ENCODE measurements around the gene TIPRL. TPM values are rescaled to one million over a fixed set of nuclear protein-coding genes. Genes with fewer than 3 reads are reported as not detected.
A peak's percentile ranks its signal among the peaks of the same experiment; 100 is the strongest.

The TIPRL gene
- total and polyA plus RNA-seq, 8 donors: 6.8 to 17.3 (median 13.4) TPM

DNA sequence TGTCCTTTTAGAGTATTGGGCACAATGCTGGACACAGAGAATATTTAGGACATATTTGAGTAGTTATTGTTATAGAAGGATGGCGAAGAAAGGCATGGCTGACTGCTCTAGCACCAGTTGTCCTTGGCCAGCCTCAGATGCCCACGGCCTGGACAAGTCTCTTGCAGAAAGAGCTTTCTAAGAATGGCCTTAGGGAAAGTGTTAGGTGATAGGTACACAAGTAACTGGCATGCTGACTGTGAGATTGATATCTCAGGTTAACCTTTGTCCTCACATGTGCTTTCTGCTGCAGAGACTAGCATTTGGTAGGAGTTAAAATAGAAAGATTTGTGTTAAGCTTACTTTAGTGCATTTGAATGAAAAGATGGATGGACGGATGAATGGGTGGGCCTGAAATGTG lies 57.2 kb downstream of the TIPRL start:
- Histone ChIP-seq H3K36me3 (peaks cover 0 to 37% (median 14%) of the 10 kb centered on the region in 3 donors), H3K27ac (peak overlapping the region in 1 of 4 donors; percentile 34), H3K4me3 (no peak overlapping the region), H3K4me1 (peaks cover 6 to 9% (median 7%) of the 10 kb centered on the region in 3 donors), H3K27me3 (no peaks in the 10 kb centered on the region), H3K9me3 (no peaks in the 10 kb centered on the region)
- intact Hi-C loops (cut with DNase I): no loop called here
- 63 to 70% methylated on average over 3 of the region's 3 CpGs for WGBS, 2 donors
- no peak for FAIRE-seq
- no peak for DNase-seq
- TF ChIP-seq, protein P1, sequence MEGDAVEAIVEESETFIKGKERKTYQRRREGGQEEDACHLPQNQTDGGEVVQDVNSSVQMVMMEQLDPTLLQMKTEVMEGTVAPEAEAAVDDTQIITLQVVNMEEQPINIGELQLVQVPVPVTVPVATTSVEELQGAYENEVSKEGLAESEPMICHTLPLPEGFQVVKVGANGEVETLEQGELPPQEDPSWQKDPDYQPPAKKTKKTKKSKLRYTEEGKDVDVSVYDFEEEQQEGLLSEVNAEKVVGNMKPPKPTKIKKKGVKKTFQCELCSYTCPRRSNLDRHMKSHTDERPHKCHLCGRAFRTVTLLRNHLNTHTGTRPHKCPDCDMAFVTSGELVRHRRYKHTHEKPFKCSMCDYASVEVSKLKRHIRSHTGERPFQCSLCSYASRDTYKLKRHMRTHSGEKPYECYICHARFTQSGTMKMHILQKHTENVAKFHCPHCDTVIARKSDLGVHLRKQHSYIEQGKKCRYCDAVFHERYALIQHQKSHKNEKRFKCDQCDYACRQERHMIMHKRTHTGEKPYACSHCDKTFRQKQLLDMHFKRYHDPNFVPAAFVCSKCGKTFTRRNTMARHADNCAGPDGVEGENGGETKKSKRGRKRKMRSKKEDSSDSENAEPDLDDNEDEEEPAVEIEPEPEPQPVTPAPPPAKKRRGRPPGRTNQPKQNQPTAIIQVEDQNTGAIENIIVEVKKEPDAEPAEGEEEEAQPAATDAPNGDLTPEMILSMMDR (IDR thresholded peaks at IDR 0.05): no peak
- ATAC-seq: peak; percentile 13 to 68 (median 46)

DNA sequence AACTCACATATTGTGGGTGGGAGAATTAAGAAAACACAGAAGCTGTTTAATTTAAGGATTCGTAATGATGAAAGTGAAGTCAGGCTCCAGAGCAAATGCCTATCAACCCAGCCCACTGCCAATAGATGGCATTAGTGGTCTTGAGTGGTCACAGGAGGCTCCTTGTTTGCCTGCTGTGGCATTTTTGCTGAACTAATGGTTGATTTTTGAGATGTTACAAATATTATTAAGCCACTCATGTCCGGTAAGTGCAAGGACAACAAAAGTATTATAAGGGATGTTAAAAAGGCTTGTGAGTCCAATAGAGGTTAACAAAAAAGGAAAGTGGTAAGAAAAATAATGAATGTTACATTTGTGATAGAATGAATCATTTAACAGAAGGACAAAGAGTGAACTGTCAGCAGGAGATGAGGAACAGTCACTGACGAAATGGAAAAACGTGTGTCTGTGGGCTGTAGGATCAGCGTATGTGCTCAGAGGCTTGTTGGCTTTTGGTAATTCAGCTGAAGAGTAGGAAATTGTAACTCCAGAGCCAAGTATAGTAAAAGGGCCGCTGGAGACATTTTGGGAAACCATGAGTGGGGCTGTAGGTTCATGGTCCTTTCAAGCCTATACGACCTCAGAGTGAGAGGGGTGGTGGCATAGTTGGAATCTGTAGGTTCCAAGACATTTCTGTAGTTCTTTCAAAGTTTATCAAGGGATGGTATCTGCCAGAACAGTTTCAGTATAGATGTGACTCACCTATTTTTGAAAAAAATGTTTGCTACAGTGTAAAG lies 58.3 kb downstream of the TIPRL start:
- TF ChIP-seq, protein P1 (IDR thresholded peaks at IDR 0.05): no peak
- Histone ChIP-seq H3K4me1 (peaks cover 6 to 9% (median 7%) of the 10 kb centered on the region in 3 donors), H3K9me3 (no peaks in the 10 kb centered on the region), H3K27me3 (no peaks in the 10 kb centered on the region), H3K27ac (no peak overlapping the region), H3K36me3 (peaks cover 0 to 29% (median 14%) of the 10 kb centered on the region in 3 donors), H3K4me3 (no peak overlapping the region)
- FAIRE-seq: no peak
- no peak for ATAC-seq
- intact Hi-C loops (cut with DNase I): no loop called here
- no peak for DNase-seq
- WGBS, 2 donors: 88 to 92% methylated on average over 7 of the region's 7 CpGs

DNA sequence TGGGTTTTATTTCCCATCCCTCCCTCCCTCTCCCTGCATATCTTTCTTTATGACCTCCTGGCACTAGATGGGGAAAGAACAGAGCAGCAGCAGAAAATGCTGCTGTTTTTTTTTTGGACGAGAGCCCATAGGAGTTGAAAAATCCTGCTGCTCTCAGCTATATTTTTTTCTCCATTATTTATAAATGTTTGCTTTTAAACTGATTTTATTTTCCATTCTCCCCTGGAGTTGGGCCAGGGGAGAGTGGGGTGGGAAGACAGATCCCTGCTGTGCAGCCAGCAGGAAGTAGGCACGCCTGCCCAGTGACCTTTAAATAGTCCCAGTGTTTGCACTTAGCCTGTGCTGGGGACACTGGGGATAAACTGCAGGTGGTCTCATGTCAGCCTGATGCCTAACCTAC lies 64.4 kb downstream of the TIPRL start:
- 13 to 18% methylated on average over 2 of the region's 2 CpGs for WGBS, 2 donors
- Histone ChIP-seq H3K36me3 (peaks cover 0 to 3% (median 3%) of the 10 kb centered on the region in 3 donors), H3K9me3 (no peaks in the 10 kb centered on the region), H3K4me3 (no peak overlapping the region), H3K27me3 (no peaks in the 10 kb centered on the region), H3K27ac (peak overlapping the region in 3 of 4 donors; percentile 4 to 16 (median 8)), H3K4me1 (peaks cover 0 to 9% (median 3%) of the 10 kb centered on the region in 3 donors)
- FAIRE-seq (no peak), ATAC-seq (peak; percentile 48 to 88 (median 81)), DNase-seq (peak in 1 of 6 donors; percentile 14)
- intact Hi-C loops (cut with DNase I): no loop called here
- TF ChIP-seq, protein P1 (IDR thresholded peaks at IDR 0.05): no peak

DNA sequence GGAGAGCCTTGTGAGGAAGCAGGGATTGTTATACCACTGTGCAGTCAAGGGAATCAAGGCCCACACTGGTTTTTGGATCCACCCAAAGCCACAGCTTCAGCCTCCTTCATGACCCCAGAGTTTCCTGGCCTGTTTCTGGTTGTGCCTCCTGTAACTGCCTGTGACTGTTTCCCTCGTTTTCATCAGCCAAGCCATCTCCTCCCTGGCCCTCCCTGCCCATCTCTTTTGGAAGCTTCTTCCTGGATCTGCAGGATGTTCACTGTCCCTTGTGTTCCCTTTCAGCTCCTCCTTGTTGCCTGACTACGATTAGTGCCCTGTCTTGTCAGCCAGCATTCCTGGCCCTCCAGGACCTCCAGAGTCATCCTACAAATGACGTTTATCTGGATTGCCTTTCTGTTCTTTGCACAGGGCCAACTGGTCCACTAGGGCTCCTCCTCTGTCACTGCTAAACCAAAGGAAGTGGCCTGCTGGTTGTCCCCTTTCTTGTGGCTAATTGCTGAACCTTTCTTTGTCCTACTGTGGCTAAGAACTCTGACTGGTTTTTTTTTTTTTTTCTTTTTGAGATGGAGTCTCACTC lies 65.0 kb downstream of the TIPRL start:
- intact Hi-C loops (cut with DNase I): no loop called here
- Histone ChIP-seq H3K4me1 (peaks cover 0 to 9% (median 3%) of the 10 kb centered on the region in 3 donors), H3K4me3 (no peak overlapping the region), H3K9me3 (no peaks in the 10 kb centered on the region), H3K27me3 (no peaks in the 10 kb centered on the region), H3K36me3 (peaks cover 0 to 3% (median 3%) of the 10 kb centered on the region in 3 donors), H3K27ac (peak overlapping the region in 3 of 4 donors; percentile 4 to 16 (median 8))
- no peak for DNase-seq
- WGBS, 2 donors: 30 to 46% methylated on average over 3 of the region's 3 CpGs
- FAIRE-seq: no peak
- TF ChIP-seq, protein P1 (IDR thresholded peaks at IDR 0.05): no peak
- ATAC-seq: peak in 2 of 4 donors; percentile 21 to 31
